HG02678 (cell line): ENCODE data around the gene KIFAP3.
"Not testable (repeated sequence)": the region's sequence is repeated elsewhere in the genome, so short reads cannot be mapped to it uniquely, and the experiment has no call there.

Source experiments
- ATAC-seq: cut with Tn5 transposase; IDR thresholded peaks from one replicate; pipeline ENCODE4 v1.9.1; 2021; ENCODE audit warnings: mild to moderate bottlenecking, moderate library complexity; ENCODE audit not compliant: unreplicated experiment

The KIFAP3 gene

GRCh38 chr1:170064821-170065220, 9.7 kb downstream of the KIFAP3 start:
- no peak for ATAC-seq

GRCh38 chr1:170063109-170063826, 11.2 kb downstream of the KIFAP3 start:
- no peak for ATAC-seq

GRCh38 chr1:170061676-170062075, 12.8 kb downstream of the KIFAP3 start:
- ATAC-seq, result not testable (repeated sequence)

GRCh38 chr1:170060015-170060520, 14.4 kb downstream of the KIFAP3 start:
- not testable (repeated sequence) for ATAC-seq

- no peak for ATAC-seq
Observed at GRCh38 chr1:170049176-170049800, 25.2 kb downstream of the KIFAP3 start.

GRCh38 chr1:170048515-170048914, 26.0 kb downstream of the KIFAP3 start:
- ATAC-seq, result no peak

- ATAC-seq, result no peak
Observed at GRCh38 chr1:170044187-170044586, 30.3 kb downstream of the KIFAP3 start.

GRCh38 chr1:170041423-170042192, 32.9 kb downstream of the KIFAP3 start:
- no peak for ATAC-seq

- no peak for ATAC-seq
Observed at GRCh38 chr1:170032531-170033280, 41.8 kb downstream of the KIFAP3 start.

GRCh38 chr1:170030212-170030611, 44.3 kb downstream of the KIFAP3 start:
- ATAC-seq, result no peak

GRCh38 chr1:170027760-170028159, 46.7 kb downstream of the KIFAP3 start:
- no peak for ATAC-seq

GRCh38 chr1:170020859-170021258, 53.6 kb downstream of the KIFAP3 start:
- no peak for ATAC-seq

GRCh38 chr1:170017478-170017877, 57.0 kb downstream of the KIFAP3 start:
- ATAC-seq, result no peak

- no peak for ATAC-seq
Observed at GRCh38 chr1:170012920-170013319, 61.6 kb downstream of the KIFAP3 start.

GRCh38 chr1:170010443-170010842, 64.1 kb downstream of the KIFAP3 start:
- ATAC-seq, result no peak

- no peak for ATAC-seq
Observed at GRCh38 chr1:170009551-170009950, 64.9 kb downstream of the KIFAP3 start.

- ATAC-seq, result not testable (repeated sequence)
Observed at GRCh38 chr1:170008745-170009144, 65.8 kb downstream of the KIFAP3 start.

GRCh38 chr1:170003270-170003835, 71.1 kb downstream of the KIFAP3 start:
- not testable (repeated sequence) for ATAC-seq

- ATAC-seq, result no peak
Observed at GRCh38 chr1:170001266-170001665, 73.2 kb downstream of the KIFAP3 start.

- ATAC-seq, result no peak
Observed at GRCh38 chr1:169999761-170000160, 74.7 kb downstream of the KIFAP3 start.
